ENCODE measurements around the gene MAST4.

Gene MAST4

DNA sequence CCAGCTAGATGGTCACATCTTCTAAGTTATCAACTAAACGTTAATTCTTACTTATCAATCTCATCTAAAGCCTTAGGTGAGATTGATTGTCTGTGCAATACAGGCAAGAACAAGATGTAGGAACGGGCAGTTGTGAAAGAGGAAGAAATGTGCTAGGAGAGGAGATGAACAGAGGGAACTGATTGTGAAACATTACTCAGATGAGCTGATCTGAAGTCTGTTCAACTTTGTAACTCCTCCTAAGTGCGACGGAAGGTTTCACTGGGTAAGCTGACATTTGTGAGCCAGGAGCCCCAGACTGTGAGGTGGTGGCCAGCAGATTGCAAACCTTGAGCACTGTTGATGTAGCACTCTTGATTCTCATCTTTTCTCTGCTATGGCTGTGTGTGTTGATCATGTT lies 396.4 kb downstream of the MAST4 start:
- ChIA-PET CTCF (interaction anchor here (0.7 to 1.1 kb wide), 2 partner anchors 178 to 216 kb away, joined by 3 read pairs; no protein-coding TSS in a partner anchor), POLR2A (interaction anchor here (0.6 kb wide), 1 partner anchor 215 kb away, joined by 4 read pairs; no protein-coding TSS in a partner anchor)
- H3K9me3 ChIP-seq (ENCODE audit: control insufficient read depth, insufficient read depth, low read depth, low read length), result no peaks in the 10 kb centered on the region
- H3K4me1 ChIP-seq (ENCODE audit: control insufficient read depth, insufficient read depth, low read length), result no peaks in the 10 kb centered on the region; the same call in 1 of the 2 replicates
- TF ChIP-seq ZNF426 (tag by site-specific recombination; IDR thresholded peaks at IDR 0.05) (no peak), ZBTB1 (tag by site-specific recombination; IDR thresholded peaks at IDR 0.05) (no peak), ZNF2 (tag by site-specific recombination; IDR thresholded peaks at IDR 0.05) (no peak), ZNF292 (tag by site-specific recombination; IDR thresholded peaks at IDR 0.05; ENCODE audit: borderline replicate concordance, low read depth) (no peak), ZNF121 (tag by site-specific recombination; IDR thresholded peaks at IDR 0.05) (no peak), KLF8 (tag by site-specific recombination; IDR thresholded peaks at IDR 0.05) (no peak), ZNF658 (tag by site-specific recombination; IDR thresholded peaks at IDR 0.05) (no peak), PRDM1 (tag by site-specific recombination; IDR thresholded peaks at IDR 0.05) (no peak), ZNF677 (tag by site-specific recombination; IDR thresholded peaks at IDR 0.05) (no peak), GLIS2 (tag by site-specific recombination; IDR thresholded peaks at IDR 0.05) (no peak), ZNF621 (tag by site-specific recombination; IDR thresholded peaks at IDR 0.05) (no peak)
- TF ChIP-seq, protein P1, sequence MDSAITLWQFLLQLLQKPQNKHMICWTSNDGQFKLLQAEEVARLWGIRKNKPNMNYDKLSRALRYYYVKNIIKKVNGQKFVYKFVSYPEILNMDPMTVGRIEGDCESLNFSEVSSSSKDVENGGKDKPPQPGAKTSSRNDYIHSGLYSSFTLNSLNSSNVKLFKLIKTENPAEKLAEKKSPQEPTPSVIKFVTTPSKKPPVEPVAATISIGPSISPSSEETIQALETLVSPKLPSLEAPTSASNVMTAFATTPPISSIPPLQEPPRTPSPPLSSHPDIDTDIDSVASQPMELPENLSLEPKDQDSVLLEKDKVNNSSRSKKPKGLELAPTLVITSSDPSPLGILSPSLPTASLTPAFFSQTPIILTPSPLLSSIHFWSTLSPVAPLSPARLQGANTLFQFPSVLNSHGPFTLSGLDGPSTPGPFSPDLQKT (IDR thresholded peaks at IDR 0.05; ENCODE audit: borderline replicate concordance, low read depth, low read length), result no peak
- TF ChIP-seq, protein P2, sequence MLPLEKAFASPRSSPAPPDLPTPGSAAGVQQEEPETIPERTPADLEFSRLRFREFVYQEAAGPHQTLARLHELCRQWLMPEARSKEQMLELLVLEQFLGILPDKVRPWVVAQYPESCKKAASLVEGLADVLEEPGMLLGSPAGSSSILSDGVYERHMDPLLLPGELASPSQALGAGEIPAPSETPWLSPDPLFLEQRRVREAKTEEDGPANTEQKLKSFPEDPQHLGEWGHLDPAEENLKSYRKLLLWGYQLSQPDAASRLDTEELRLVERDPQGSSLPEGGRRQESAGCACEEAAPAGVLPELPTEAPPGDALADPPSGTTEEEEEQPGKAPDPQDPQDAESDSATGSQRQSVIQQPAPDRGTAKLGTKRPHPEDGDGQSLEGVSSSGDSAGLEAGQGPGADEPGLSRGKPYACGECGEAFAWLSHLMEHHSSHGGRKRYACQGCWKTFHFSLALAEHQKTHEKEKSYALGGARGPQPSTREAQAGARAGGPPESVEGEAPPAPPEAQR (tag by site-specific recombination; IDR thresholded peaks at IDR 0.05), result no peak
- TF ChIP-seq, protein P3, sequence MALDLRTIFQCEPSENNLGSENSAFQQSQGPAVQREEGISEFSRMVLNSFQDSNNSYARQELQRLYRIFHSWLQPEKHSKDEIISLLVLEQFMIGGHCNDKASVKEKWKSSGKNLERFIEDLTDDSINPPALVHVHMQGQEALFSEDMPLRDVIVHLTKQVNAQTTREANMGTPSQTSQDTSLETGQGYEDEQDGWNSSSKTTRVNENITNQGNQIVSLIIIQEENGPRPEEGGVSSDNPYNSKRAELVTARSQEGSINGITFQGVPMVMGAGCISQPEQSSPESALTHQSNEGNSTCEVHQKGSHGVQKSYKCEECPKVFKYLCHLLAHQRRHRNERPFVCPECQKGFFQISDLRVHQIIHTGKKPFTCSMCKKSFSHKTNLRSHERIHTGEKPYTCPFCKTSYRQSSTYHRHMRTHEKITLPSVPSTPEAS (tag by site-specific recombination; IDR thresholded peaks at IDR 0.05), result no peak
- no peak overlapping the region for H3K27ac ChIP-seq (ENCODE audit: extremely low read depth, low read depth, low read length)
- no peaks in the 10 kb centered on the region for H3K36me3 ChIP-seq (ENCODE audit: control insufficient read depth in 2 of 2, insufficient read depth in 1 of 2, low read length in 2 of 2)
- no peak overlapping the region for H3K4me3 ChIP-seq (ENCODE audit: low read depth, low read length)

- Histone ChIP-seq H3K4me1 (ENCODE audit: control insufficient read depth, insufficient read depth, low read length) (no peaks in the 10 kb centered on the region; the same call in 1 of the 2 replicates), H3K9me3 (ENCODE audit: control insufficient read depth, insufficient read depth, low read depth, low read length) (no peaks in the 10 kb centered on the region), H3K27ac (ENCODE audit: extremely low read depth, low read depth, low read length) (no peak overlapping the region), H3K4me3 (ENCODE audit: low read depth, low read length) (no peak overlapping the region), H3K36me3 (ENCODE audit: control insufficient read depth in 2 of 2, insufficient read depth in 1 of 2, low read length in 2 of 2) (no peaks in the 10 kb centered on the region)
- ChIA-PET POLR2A (no interaction called here), CTCF (interaction anchor here (1.1 kb wide), 1 partner anchor 179 kb away, joined by 3 read pairs; no protein-coding TSS in a partner anchor)
- no peak for TF ChIP-seq ZBTB8A (tag by site-specific recombination; IDR thresholded peaks at IDR 0.05)
Measured at GRCh38 chr5:66993448-66993847, 397.3 kb downstream of the MAST4 start.

DNA sequence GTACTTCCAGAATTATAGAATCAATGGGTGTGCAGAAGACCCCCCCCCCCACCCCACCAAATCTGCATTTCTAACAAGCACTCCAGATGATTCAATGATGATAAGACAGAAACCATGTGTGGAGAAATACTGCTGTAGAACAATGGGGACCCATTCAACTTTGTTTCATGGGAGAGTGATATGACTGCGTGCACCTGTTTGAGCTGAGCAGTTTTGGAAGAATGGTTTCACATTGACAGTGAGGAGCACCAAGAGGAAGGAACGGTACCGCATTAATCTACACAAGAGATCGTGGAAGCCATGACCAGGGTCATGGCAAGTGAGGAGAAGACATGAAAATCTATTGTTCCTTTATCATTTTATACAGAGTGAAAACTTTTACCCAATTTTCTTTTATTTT lies 397.7 kb downstream of the MAST4 start:
- Histone ChIP-seq H3K9me3 (ENCODE audit: control insufficient read depth, insufficient read depth, low read depth, low read length) (no peaks in the 10 kb centered on the region), H3K4me1 (ENCODE audit: control insufficient read depth, insufficient read depth, low read length) (no peaks in the 10 kb centered on the region; the same call in 1 of the 2 replicates), H3K36me3 (ENCODE audit: control insufficient read depth in 2 of 2, insufficient read depth in 1 of 2, low read length in 2 of 2) (no peaks in the 10 kb centered on the region), H3K27ac (ENCODE audit: extremely low read depth, low read depth, low read length) (no peak overlapping the region), H3K4me3 (ENCODE audit: low read depth, low read length) (no peak overlapping the region)
- ChIA-PET CTCF (interaction anchor here (0.7 to 1.1 kb wide), 2 partner anchors 153 to 180 kb away, joined by 3 read pairs; no protein-coding TSS in a partner anchor), POLR2A (no interaction called here)
- TF ChIP-seq, protein P2 (tag by site-specific recombination; IDR thresholded peaks at IDR 0.05), result no peak
- TF ChIP-seq REPIN1 (tag by site-specific recombination; IDR thresholded peaks at IDR 0.05; ENCODE audit: low read depth), result no peak
- TF ChIP-seq, protein P4, sequence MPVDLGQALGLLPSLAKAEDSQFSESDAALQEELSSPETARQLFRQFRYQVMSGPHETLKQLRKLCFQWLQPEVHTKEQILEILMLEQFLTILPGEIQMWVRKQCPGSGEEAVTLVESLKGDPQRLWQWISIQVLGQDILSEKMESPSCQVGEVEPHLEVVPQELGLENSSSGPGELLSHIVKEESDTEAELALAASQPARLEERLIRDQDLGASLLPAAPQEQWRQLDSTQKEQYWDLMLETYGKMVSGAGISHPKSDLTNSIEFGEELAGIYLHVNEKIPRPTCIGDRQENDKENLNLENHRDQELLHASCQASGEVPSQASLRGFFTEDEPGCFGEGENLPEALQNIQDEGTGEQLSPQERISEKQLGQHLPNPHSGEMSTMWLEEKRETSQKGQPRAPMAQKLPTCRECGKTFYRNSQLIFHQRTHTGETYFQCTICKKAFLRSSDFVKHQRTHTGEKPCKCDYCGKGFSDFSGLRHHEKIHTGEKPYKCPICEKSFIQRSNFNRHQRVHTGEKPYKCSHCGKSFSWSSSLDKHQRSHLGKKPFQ (tag by site-specific recombination; IDR thresholded peaks at IDR 0.05), result no peak
- no peak for TF ChIP-seq ZNF660 (tag by site-specific recombination; IDR thresholded peaks at IDR 0.05)
- no peak for TF ChIP-seq OSR2 (tag by site-specific recombination; IDR thresholded peaks at IDR 0.05)
- TF ChIP-seq ZNF394 (tag by site-specific recombination; IDR thresholded peaks at IDR 0.05; ENCODE audit: borderline replicate concordance), result no peak
- TF ChIP-seq GFI1B (tag by site-specific recombination; IDR thresholded peaks at IDR 0.05), result no peak
- TF ChIP-seq BCL11B (tag by site-specific recombination; IDR thresholded peaks at IDR 0.05; ENCODE audit: low read depth), result no peak
- TF ChIP-seq KLF9 (tag by site-specific recombination; IDR thresholded peaks at IDR 0.05; ENCODE audit: low read depth), result no peak
- no peak for TF ChIP-seq ZNF221 (tag by site-specific recombination; IDR thresholded peaks at IDR 0.05; ENCODE audit: borderline replicate concordance)
- TF ChIP-seq ZNF202 (tag by site-specific recombination; IDR thresholded peaks at IDR 0.05; ENCODE audit: borderline replicate concordance), result no peak
- TF ChIP-seq YY1 (tag by site-specific recombination; IDR thresholded peaks at IDR 0.05), result no peak
- no peak for TF ChIP-seq ZNF530 (tag by site-specific recombination; IDR thresholded peaks at IDR 0.05; ENCODE audit: low read depth)
